H1 (cell line): Measurements from ENCODE around the gene ZMIZ1. TPM values are rescaled to one million over a fixed set of nuclear protein-coding genes. Genes with fewer than 3 reads are reported as not detected.

Source experiments
- CTCF ChIA-PET: fragments of 300-600 bp; sonication (Branson Sonifier 250); formaldehyde crosslinking; loops from one replicate; lab custom pipeline; 2021; ENCODE audit not compliant: partially characterized antibody; lab: Charles Lee
- POLR2A ChIA-PET: fragments of 300-600 bp; sonication (Branson Sonifier 250); formaldehyde crosslinking; loops from one replicate; lab custom pipeline; 2021; ENCODE audit warnings: inconsistent platforms; ENCODE audit not compliant: partially characterized antibody; lab: Charles Lee
- DNase-seq, 2 experiments: peaks; one replicate each; pipeline versions ENCODE4 v3.0.0 to v3.0.0-alpha.2; 2010 to 2022; ENCODE audit warnings: low spot score in 2 of 2, low read depth in 1 of 2, mixed read lengths in 1 of 2
- FAIRE-seq: peaks from 2 replicates; lab custom pipeline; 2011; peaks lifted over from hg19 to GRCh38; lab: Jason Lieb, UNC
- H2AFZ ChIP-seq: 2 replicates; pipeline ENCODE4 v1.8.1; 2012; ENCODE audit warnings: low read length, inconsistent platforms
- H2AK5ac ChIP-seq: 2 replicates; pipeline ENCODE4 v1.6.1; 2013; ENCODE audit warnings: low read depth, low read length
- H2BK120ac ChIP-seq: replicated peaks from 2 replicates; pipeline ENCODE3; 2013; ENCODE audit warnings: low read depth, low read length, inconsistent platforms
- H2BK12ac ChIP-seq: 2 replicates; pipeline ENCODE4 v1.6.1; 2013; ENCODE audit warnings: low read depth, low read length
- H2BK15ac ChIP-seq: 2 replicates; pipeline ENCODE4 v1.6.1; 2013; ENCODE audit warnings: low read length
- H2BK20ac ChIP-seq: 2 replicates; pipeline ENCODE4 v1.6.1; 2013; ENCODE audit warnings: low read length
- H2BK5ac ChIP-seq: 2 replicates; pipeline ENCODE4 v1.6.1; 2013; ENCODE audit warnings: low read depth, low read length
- H3K14ac ChIP-seq: 2 replicates; pipeline ENCODE4 v1.6.1; 2013; ENCODE audit warnings: inconsistent platforms; ENCODE audit not compliant: insufficient read length
- H3K18ac ChIP-seq: 2 replicates; pipeline ENCODE4 v1.6.1; 2013; ENCODE audit warnings: low read length; ENCODE audit errors: extremely low read depth
- H3K23ac ChIP-seq: 2 replicates; pipeline ENCODE4 v1.6.1; 2013; ENCODE audit warnings: inconsistent platforms; ENCODE audit not compliant: insufficient read length
- H3K23me2 ChIP-seq: 2 replicates; pipeline ENCODE4 v1.6.1; 2013; ENCODE audit warnings: low read depth, low read length
- H3K27ac ChIP-seq: 2 replicates; pipeline ENCODE4 v1.6.1; 2011; ENCODE audit warnings: low read depth, low read length, inconsistent platforms
- H3K27me3 ChIP-seq, 4 experiments: replicated peaks in 1 of 4; 1 replicate in 1 of 4; 2 replicates in 3 of 4; pipeline versions ENCODE4 v1.6.1 to v1.8.1; 2011 to 2013; ENCODE audit warnings: low read length in 3 of 4, mild to moderate bottlenecking in 3 of 4, inconsistent platforms in 2 of 4, mixed read lengths in 2 of 4, moderate library complexity in 1 of 4; ENCODE audit not compliant: control insufficient read depth in 3 of 4, insufficient read depth in 3 of 4; ENCODE audit errors: extremely low read depth in 1 of 4
- H3K36me3 ChIP-seq, 4 experiments: 2 replicates each; pipeline versions ENCODE4 v1.6.1 to v1.8.1; 2011 to 2013; ENCODE audit warnings: mild to moderate bottlenecking in 4 of 4, low read length in 3 of 4, moderate library complexity in 2 of 4, control low read depth in 1 of 4, inconsistent platforms in 1 of 4; ENCODE audit not compliant: insufficient read depth in 4 of 4, control insufficient read depth in 2 of 4
- H3K4ac ChIP-seq: replicated peaks from 2 replicates; pipeline ENCODE3; 2013; ENCODE audit warnings: low read length, low read depth, mixed read lengths, inconsistent platforms; ENCODE audit not compliant: insufficient read length
- H3K4me1 ChIP-seq, 4 experiments: replicated peaks in 1 of 4; 1 replicate in 1 of 4; 2 replicates in 3 of 4; pipeline versions ENCODE4 v1.6.1 to v1.8.1; 2011 to 2013; ENCODE audit warnings: low read length in 3 of 4, inconsistent platforms in 2 of 4, mixed read lengths in 1 of 4; ENCODE audit not compliant: insufficient read depth in 4 of 4, control insufficient read depth in 3 of 4
- H3K4me2 ChIP-seq, 2 experiments: 2 replicates each; pipeline versions ENCODE4 v1.6.1 to v1.8.1; 2011 to 2013; ENCODE audit warnings: low read depth in 2 of 2, low read length in 2 of 2, control low read depth in 1 of 2, inconsistent platforms in 1 of 2, mild to moderate bottlenecking in 1 of 2; ENCODE audit not compliant: insufficient read depth in 1 of 2
- H3K4me3 ChIP-seq, 4 experiments: fragments of 200-600, 300-600 bp in 1 of 4; sonication (generic), shearing (Covaris generic), sonication (Bioruptor Twin) in 1 of 4; 2 replicates each; pipeline versions ENCODE4 v1.5.1 to v1.8.1; 2011 to 2016; ENCODE audit warnings: low read length in 4 of 4, low read depth in 3 of 4, control low read depth in 2 of 4, inconsistent platforms in 2 of 4, mild to moderate bottlenecking in 2 of 4, mixed read lengths in 1 of 4, moderate library complexity in 1 of 4; ENCODE audit not compliant: insufficient read depth in 2 of 4; ENCODE audit errors: extremely low read depth in 1 of 4
- H3K56ac ChIP-seq: replicated peaks from 2 replicates; pipeline ENCODE3; 2013; ENCODE audit warnings: low read depth, mild to moderate bottlenecking, mixed read lengths, low read length, inconsistent platforms; ENCODE audit not compliant: insufficient read length
- H3K79me1 ChIP-seq: 2 replicates; pipeline ENCODE4 v1.6.1; 2013; ENCODE audit warnings: low read depth, low read length, control low read depth
- H3K79me2 ChIP-seq, 2 experiments: 2 replicates each; pipeline versions ENCODE4 v1.6.1 to v1.8.1; 2012 to 2013; ENCODE audit warnings: low read length in 2 of 2, mild to moderate bottlenecking in 2 of 2, inconsistent platforms in 1 of 2; ENCODE audit not compliant: insufficient read depth in 2 of 2, control insufficient read depth in 1 of 2
- H3K9ac ChIP-seq, 4 experiments: replicated peaks in 1 of 4; 1 replicate in 1 of 4; 2 replicates in 3 of 4; pipeline versions ENCODE4 v1.6.1 to v1.8.1; 2011 to 2013; ENCODE audit warnings: low read depth in 3 of 4, low read length in 3 of 4, control low read depth in 2 of 4, mild to moderate bottlenecking in 2 of 4, moderate library complexity in 2 of 4, inconsistent platforms in 1 of 4; ENCODE audit errors: extremely low read depth in 1 of 4
- H3K9me3 ChIP-seq, 2 experiments: 2 replicates each; pipeline versions ENCODE4 v1.6.1 to v1.8.1; 2012 to 2013; ENCODE audit warnings: mild to moderate bottlenecking in 2 of 2, moderate library complexity in 2 of 2, control low read depth in 1 of 2, inconsistent platforms in 1 of 2, low read depth in 1 of 2, low read length in 1 of 2, mixed read lengths in 1 of 2; ENCODE audit not compliant: insufficient read depth in 2 of 2
- H4K20me1 ChIP-seq, 2 experiments: replicated peaks in 1 of 2; 2 replicates each; pipeline versions ENCODE3 to v1.8.1; 2011 to 2013; ENCODE audit warnings: inconsistent platforms in 2 of 2, low read length in 2 of 2, mild to moderate bottlenecking in 1 of 2; ENCODE audit not compliant: insufficient read depth in 2 of 2, control insufficient read depth in 1 of 2
- H4K5ac ChIP-seq: 2 replicates; pipeline ENCODE4 v1.6.1; 2013; ENCODE audit warnings: low read length, low read depth, mixed read lengths, inconsistent platforms; ENCODE audit not compliant: insufficient read length
- H4K8ac ChIP-seq: 2 replicates; pipeline ENCODE4 v1.8.0; 2013; ENCODE audit warnings: mild to moderate bottlenecking, moderate library complexity, low read length, inconsistent platforms; ENCODE audit not compliant: insufficient read depth; ENCODE audit errors: extremely low read depth
- H4K91ac ChIP-seq: replicated peaks from 2 replicates; pipeline ENCODE3; 2013; ENCODE audit warnings: low read length, mixed read lengths, inconsistent platforms; ENCODE audit not compliant: insufficient read length
- KDM5A ChIP-seq: fragments of 200-600 bp; IDR thresholded peaks from 2 replicates; pipeline ENCODE4 v1.7.1; 2012; ENCODE audit warnings: mild to moderate bottlenecking, low read length, inconsistent platforms, mixed read lengths
- RAD21 ChIP-seq, 2 experiments: IDR thresholded peaks in 1 of 2; conservative IDR thresholded peaks in 1 of 2; 2 replicates each; pipeline ENCODE4 v1.6.1; 2011; ENCODE audit warnings: low read depth in 2 of 2, low read length in 2 of 2, improper control_type of control experiment in 1 of 2, inconsistent platforms in 1 of 2, mild to moderate bottlenecking in 1 of 2, moderate library complexity in 1 of 2
- RNF2 ChIP-seq: fragments of 200-900, 300-1000 bp; sonication (generic); IDR thresholded peaks from 2 replicates; pipeline ENCODE4 v1.7.1; 2016; ENCODE audit warnings: borderline replicate concordance, low read depth, mild to moderate bottlenecking, antibody characterized with exemption, low read length; ENCODE audit not compliant: poor library complexity, severe bottlenecking; ENCODE audit errors: missing control alignments
- SIN3A ChIP-seq, 2 experiments: IDR thresholded peaks in 1 of 2; conservative IDR thresholded peaks in 1 of 2; 2 replicates each; pipeline ENCODE4 v1.6.1; 2011 to 2012; ENCODE audit warnings: low read length in 2 of 2, improper control_type of control experiment in 1 of 2, low read depth in 1 of 2, mild to moderate bottlenecking in 1 of 2
- whole genome bisulfite sequencing, 2 experiments: shearing (Covaris generic) in 1 of 2; methylation state at CpG; one replicate each; pipeline versions ENCODE4 v1.1.6 to v1.1.7; 2013 to 2015; ENCODE audit warnings: low lambda C conversion rate in 2 of 2, mixed read lengths in 2 of 2, inconsistent platforms in 1 of 2, low coverage in 1 of 2, missing lambda C conversion rate in 1 of 2; ENCODE audit not compliant: insufficient replicate concordance in 2 of 2, insufficient coverage in 1 of 2, insufficient read length in 1 of 2; ENCODE audit errors: extremely low coverage in 1 of 2, missing lambda C conversion rate in 1 of 2; 5-methylcytosine and 5-hydroxymethylcytosine counted together
- polyA plus RNA-seq, 7 experiments: library from polyadenylated mRNA; depleted of rRNA in 3 of 7; stranded (reverse) in 5 of 7; unstranded in 2 of 7; fragments of >200 nt in 5 of 7; fragments of 200-250 nt in 2 of 7; gene quantifications; 1 replicate in 5 of 7; 2 replicates in 1 of 7; 4 replicates in 1 of 7; pipeline versions ENCODE4 v1.2.1 to v1.2.3, GENCODE V29; 2011 to 2013; ENCODE audit warnings: missing spikeins in 2 of 7, mixed read lengths in 2 of 7
- total RNA-seq: library from RNA; stranded (reverse); fragmentation: NEBNext Ultra II Directional; extraction: Animal tissue kit (Norgen Biotek cat#: 25700); gene quantifications from 2 replicates; pipeline ENCODE4 v1.2.1, GENCODE V29; 2021
- TF ChIP-seq, protein P1 (sequence below): IDR thresholded peaks from 2 replicates; pipeline ENCODE4 v1.6.1; 2011; ENCODE audit warnings: low read depth, mild to moderate bottlenecking, low read length; ENCODE audit not compliant: insufficient read depth

ZMIZ1 gene
- total and polyA plus RNA-seq, 2 of the 8 experiments (the other 6 are each of a cell fraction or from before 2014, with no cell fraction given): 8.1 to 28.0 TPM

DNA sequence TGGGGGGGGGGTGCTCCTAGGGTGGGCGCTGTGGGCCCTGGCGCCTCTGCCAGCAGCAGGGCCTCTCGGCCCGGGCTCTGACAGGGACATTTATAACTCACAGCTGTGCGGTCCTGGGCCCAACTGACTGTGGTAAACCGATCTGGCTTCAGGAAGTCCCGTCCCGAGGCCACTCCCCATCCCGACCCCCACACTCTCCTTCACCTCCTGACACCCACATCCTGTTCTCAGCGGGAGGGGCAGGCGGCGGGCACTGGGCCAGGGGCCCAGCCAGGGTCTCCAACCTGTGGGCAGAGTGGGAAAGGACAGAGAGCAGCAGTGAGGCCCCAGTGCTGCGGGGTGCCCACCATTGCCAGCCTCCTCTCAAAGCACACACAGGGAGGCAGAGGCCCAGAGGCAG lies 69.1 kb downstream of the ZMIZ1 start:
- Histone ChIP-seq H3K27ac (no peak overlapping the region), H2BK15ac (no peak overlapping the region), H4K20me1 (peaks cover 2 to 12% of the 10 kb centered on the region in 2 experiments), H2AK5ac (no peak overlapping the region), H3K18ac (peak overlapping the region; percentile 60; the same call in 1 of the 2 replicates), H2BK12ac (0 out of 2 replicates have a peak overlapping the region, but pooled peaks have one; percentile 27), H3K4ac (no peak overlapping the region), H3K56ac (no peak overlapping the region), H2BK120ac (no peak overlapping the region), H3K79me2 (peaks cover 0 to 22% of the 10 kb centered on the region in 2 experiments; a peak in 3 of 4 replicates), H3K23ac (no peak overlapping the region), H3K14ac (no peak overlapping the region), H3K27me3 (no peaks in the 10 kb centered on the region), H4K5ac (no peak overlapping the region)
- TF ChIP-seq SIN3A (conservative IDR thresholded peaks at IDR 0.05 in 1 of 2, IDR thresholded peaks at IDR 0.05 in 1 of 2; ENCODE audit: low read depth in 1 of 2, low read length in 2 of 2): no peak
- no peak for TF ChIP-seq RAD21 (IDR thresholded peaks at IDR 0.05 in 1 of 2, conservative IDR thresholded peaks at IDR 0.05 in 1 of 2; ENCODE audit: low read depth in 2 of 2, low read length in 2 of 2)
- no peak for TF ChIP-seq KDM5A
- no peak for TF ChIP-seq RNF2
- TF ChIP-seq, protein P1, sequence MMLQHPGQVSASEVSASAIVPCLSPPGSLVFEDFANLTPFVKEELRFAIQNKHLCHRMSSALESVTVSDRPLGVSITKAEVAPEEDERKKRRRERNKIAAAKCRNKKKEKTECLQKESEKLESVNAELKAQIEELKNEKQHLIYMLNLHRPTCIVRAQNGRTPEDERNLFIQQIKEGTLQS: no peak
- TF ChIP-seq, all 59 proteins: peak for 0
- ChIA-PET POLR2A (interaction anchor here (1.3 to 2.1 kb wide), 2 partner anchors 8 to 20 kb away, joined by 5 to 9 read pairs; no protein-coding TSS in a partner anchor), CTCF (interaction anchor here (1.0 to 2.4 kb wide), 3 partner anchors 11 to 57 kb away, joined by 3 to 9 read pairs (median 5); no protein-coding TSS in a partner anchor)
- Histone ChIP-seq H3K23me2 (peaks cover 3% of the 10 kb centered on the region), H4K91ac (no peak overlapping the region), H3K36me3 (peaks cover 0 to 16% (median 4%) of the 10 kb centered on the region in 4 experiments; a peak in 4 of 8 replicates), H3K4me1 (peaks cover 6 to 35% (median 18%) of the 10 kb centered on the region in 4 experiments), H3K4me2 (no peak overlapping the region), H3K79me1 (peaks cover 24% of the 10 kb centered on the region), H4K8ac (no peak overlapping the region), H2BK5ac (peak overlapping the region; percentile 66; the same call in 1 of the 2 replicates), H3K9me3 (no peaks in the 10 kb centered on the region), H3K4me3 (no peak overlapping the region), H3K9ac (no peak overlapping the region), H2BK20ac (no peak overlapping the region), H2AFZ (no peak overlapping the region)
- no peak for DNase-seq
- no peak for FAIRE-seq
- WGBS, 2 experiments: 47% methylated on average over 8 of the region's 13 CpGs; no CpG with 5 or more reads in 1 of the 2 experiments
